Esophagus muscularis mucosa (tissue), 4 donors: ENCODE results near the gene ANK3. TPM values are rescaled to one million over a fixed set of nuclear protein-coding genes. Genes with fewer than 3 reads are reported as not detected.

Experiments
- DNase-seq: peaks from one replicate; pipeline ENCODE4 v3.0.0-alpha.2; 2017; ENCODE audit errors: extremely low spot score
- H3K27ac ChIP-seq, 4 donors: fragments of 200-600 bp; sonication (generic); replicated peaks in 1 of 4; 1 replicate in 3 of 4; 2 replicates in 1 of 4; pipeline ENCODE4 v1.5.1; 2016 to 2019; ENCODE audit warnings: mild to moderate bottlenecking in 1 of 4
- H3K27me3 ChIP-seq, 4 donors: fragments of 200-600 bp; sonication (generic); one replicate each; pipeline versions ENCODE4 v1.5.1 to v1.6.0; 2016 to 2019
- H3K36me3 ChIP-seq, 4 donors: fragments of 200-600 bp; sonication (generic); one replicate each; pipeline ENCODE4 v1.5.1; 2016 to 2019
- H3K4me1 ChIP-seq, 4 donors: fragments of 200-600 bp; sonication (generic); one replicate each; pipeline ENCODE4 v1.5.1; 2016 to 2019
- H3K4me3 ChIP-seq, 4 donors: fragments of 200-600 bp; sonication (generic); 1 replicate in 2 of 4; 2 replicates in 2 of 4; pipeline ENCODE4 v1.5.1; 2016 to 2019; ENCODE audit warnings: mild to moderate bottlenecking in 4 of 4, moderate library complexity in 1 of 4
- H3K9me3 ChIP-seq, 4 donors: fragments of 200-600 bp; sonication (generic); 1 replicate in 3 of 4; 2 replicates in 1 of 4; pipeline ENCODE4 v1.5.1; 2016 to 2019
- EP300 ChIP-seq: sonication (generic); formaldehyde crosslinking; IDR thresholded peaks from one replicate; pipeline ENCODE4 v1.6.1; 2017; ENCODE audit warnings: antibody characterized with exemption
- POLR2A ChIP-seq: fragments of 450-650 bp; IDR thresholded peaks from one replicate; pipeline ENCODE4 v1.6.1; 2017; ENCODE audit warnings: antibody characterized with exemption, moderate library complexity, mild to moderate bottlenecking, low read depth
- POLR2AphosphoS5 ChIP-seq, 2 donors: sonication (generic); formaldehyde crosslinking; IDR thresholded peaks; one replicate each; pipeline ENCODE4 v1.6.1; 2017; ENCODE audit warnings: antibody characterized with exemption in 2 of 2
- WGBS: methylation state at CpG from one replicate; pipeline ENCODE4 v1.1.5; 2018; 5-methylcytosine and 5-hydroxymethylcytosine counted together
- intact Hi-C: fragments of 100-400 bp; cut with DNase I; formaldehyde crosslinking; loops from one replicate; pipeline ENCODE4 v1.15.1; 2023
- total RNA-seq, 4 donors: library from RNA; depleted of rRNA; stranded (reverse); fragments of >200 nt; gene quantifications; one replicate each; pipeline versions ENCODE4 v1.1.0 to v1.2.1, GENCODE V29; 2016
- TF ChIP-seq, protein P1 (sequence below), 3 experiments: fragments of 200-600 bp in 2 of 3; fragments of 450-650 bp in 1 of 3; sonication (generic) in 2 of 3; IDR thresholded peaks; one replicate each; pipeline ENCODE4 v1.5.1; 2017 to 2019; ENCODE audit warnings: antibody characterized with exemption in 3 of 3, mild to moderate bottlenecking in 2 of 3, moderate library complexity in 1 of 3

The ANK3 gene
- 10 to 100 TPM; 25.5 to 44.9 (median 26.6) TPM for total RNA-seq

DNA sequence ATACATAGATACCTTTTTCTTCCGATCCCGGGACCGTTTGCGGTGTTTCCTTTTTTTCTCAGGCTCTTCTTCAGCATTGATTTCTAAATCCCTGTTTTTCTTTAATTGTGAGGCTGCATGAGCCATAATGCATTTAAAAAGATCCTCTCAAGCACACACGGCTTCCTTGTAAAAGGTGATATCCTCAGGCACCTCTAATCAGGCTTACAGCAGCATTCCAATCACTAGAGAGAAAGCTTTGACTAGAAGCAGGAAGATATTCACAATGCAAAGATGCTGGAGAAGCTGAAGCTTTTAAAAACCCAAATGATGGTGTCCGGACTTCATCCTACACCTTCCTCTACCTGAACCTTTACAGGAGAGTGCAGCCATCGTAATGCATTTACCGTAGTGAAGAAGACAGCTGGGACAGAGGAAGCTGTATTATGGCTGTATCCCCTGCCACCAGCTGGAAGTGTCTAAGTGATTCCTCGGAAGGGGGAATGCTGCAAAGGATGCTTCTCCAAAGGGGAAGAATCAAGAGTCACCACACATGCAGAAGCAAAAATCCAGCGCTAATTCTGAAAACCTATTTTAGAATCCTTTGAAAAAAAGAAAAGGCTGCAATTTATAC is at the start of gene ANK3:
Gene ANK3 (minus strand): TSS at position 463 of the 613 bp plus-strand sequence. CDS start 337 bp downstream, at position 126.
- intact Hi-C loops: no loop called here
- Histone ChIP-seq H3K9me3 (no peaks in the 10 kb centered on the region), H3K27ac (no peak within 1 kb of the TSS), H3K36me3 (no peaks in the 10 kb centered on the region), H3K4me3 (no peak within 1 kb of the TSS), H3K27me3 (no peaks in the 10 kb centered on the region), H3K4me1 (peaks cover 11 to 24% (median 14%) of the 10 kb centered on the region in 4 donors)
- 82% methylated on average over 10 of the region's 10 CpGs for WGBS
- no peak for DNase-seq
- TF ChIP-seq, protein P1, sequence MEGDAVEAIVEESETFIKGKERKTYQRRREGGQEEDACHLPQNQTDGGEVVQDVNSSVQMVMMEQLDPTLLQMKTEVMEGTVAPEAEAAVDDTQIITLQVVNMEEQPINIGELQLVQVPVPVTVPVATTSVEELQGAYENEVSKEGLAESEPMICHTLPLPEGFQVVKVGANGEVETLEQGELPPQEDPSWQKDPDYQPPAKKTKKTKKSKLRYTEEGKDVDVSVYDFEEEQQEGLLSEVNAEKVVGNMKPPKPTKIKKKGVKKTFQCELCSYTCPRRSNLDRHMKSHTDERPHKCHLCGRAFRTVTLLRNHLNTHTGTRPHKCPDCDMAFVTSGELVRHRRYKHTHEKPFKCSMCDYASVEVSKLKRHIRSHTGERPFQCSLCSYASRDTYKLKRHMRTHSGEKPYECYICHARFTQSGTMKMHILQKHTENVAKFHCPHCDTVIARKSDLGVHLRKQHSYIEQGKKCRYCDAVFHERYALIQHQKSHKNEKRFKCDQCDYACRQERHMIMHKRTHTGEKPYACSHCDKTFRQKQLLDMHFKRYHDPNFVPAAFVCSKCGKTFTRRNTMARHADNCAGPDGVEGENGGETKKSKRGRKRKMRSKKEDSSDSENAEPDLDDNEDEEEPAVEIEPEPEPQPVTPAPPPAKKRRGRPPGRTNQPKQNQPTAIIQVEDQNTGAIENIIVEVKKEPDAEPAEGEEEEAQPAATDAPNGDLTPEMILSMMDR (IDR thresholded peaks at IDR 0.05): no peak
- TF ChIP-seq EP300: no peak
- no peak for TF ChIP-seq POLR2A
- TF ChIP-seq POLR2AphosphoS5 (IDR thresholded peaks at IDR 0.05): no peak

DNA sequence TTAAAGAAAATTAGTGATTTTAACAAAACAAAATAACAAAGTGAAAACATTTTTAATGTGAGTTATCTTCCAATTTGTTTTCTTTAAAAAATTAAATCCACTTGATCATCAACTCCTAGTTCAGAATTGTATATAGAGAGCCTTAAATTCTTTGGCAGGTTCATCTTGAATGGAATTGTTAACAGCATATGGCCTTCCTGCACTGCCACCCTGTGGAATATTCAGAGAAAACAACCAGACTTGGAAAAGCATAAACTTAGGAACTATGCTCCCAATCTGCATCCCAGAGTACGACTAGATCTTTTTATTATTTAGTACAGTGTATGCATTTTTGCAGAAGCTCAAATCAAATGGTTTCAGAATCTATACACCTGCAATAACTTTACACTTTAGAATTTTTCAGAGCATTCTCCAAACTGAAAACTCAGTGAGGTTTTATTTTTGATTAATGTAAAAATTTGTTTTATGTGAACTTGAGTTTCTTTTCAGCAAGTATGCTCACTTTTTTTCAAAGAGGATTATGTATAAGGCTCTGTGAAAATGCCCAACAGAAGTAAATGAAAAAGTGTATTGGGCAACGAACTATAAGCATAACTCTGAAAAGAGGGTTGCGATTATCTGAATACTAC is 44.9 kb upstream of the ANK3 start:
- 59% methylated on average over 3 of the region's 3 CpGs for WGBS
- Histone ChIP-seq H3K27ac (no peak overlapping the region), H3K4me3 (no peak overlapping the region), H3K27me3 (no peaks in the 10 kb centered on the region), H3K36me3 (no peaks in the 10 kb centered on the region), H3K9me3 (no peaks in the 10 kb centered on the region), H3K4me1 (peaks cover 7 to 36% (median 31%) of the 10 kb centered on the region in 4 donors)
- DNase-seq: no peak
- intact Hi-C loops: loop anchor here (2.0 to 10.0 kb wide), 3 partner anchors 200 to 807 kb away; no protein-coding TSS in a partner anchor
- TF ChIP-seq POLR2AphosphoS5 (IDR thresholded peaks at IDR 0.05): no peak
- TF ChIP-seq EP300: no peak
- TF ChIP-seq, protein P1 (IDR thresholded peaks at IDR 0.05): peak; percentile 64 to 74 (median 73)

DNA sequence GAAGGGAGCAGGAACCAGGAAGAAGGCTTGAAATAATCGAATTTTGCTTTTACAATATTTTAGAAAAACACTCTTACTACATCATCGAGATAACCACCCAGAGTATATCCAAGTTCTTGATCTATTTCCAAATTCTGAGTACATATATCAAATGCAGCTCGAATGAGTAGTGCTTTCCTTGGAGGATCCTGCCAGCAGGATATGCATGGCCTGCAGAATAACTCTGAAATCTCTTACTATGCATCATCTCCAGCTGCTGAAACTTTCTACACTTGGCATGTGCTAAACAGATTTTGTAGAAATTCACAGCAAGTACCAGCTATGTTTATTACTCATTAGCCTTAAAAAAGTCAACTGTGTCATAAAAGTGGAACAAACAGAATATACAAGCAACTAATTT is 44.0 kb upstream of the ANK3 start:
- Histone ChIP-seq H3K27ac (peak overlapping the region in 1 of 4 donors; percentile 20), H3K4me3 (no peak overlapping the region), H3K4me1 (peaks cover 16 to 44% (median 39%) of the 10 kb centered on the region in 4 donors), H3K9me3 (no peaks in the 10 kb centered on the region), H3K27me3 (no peaks in the 10 kb centered on the region), H3K36me3 (no peaks in the 10 kb centered on the region)
- DNase-seq: no peak
- WGBS: 27% methylated on average over 3 of the region's 3 CpGs
- intact Hi-C loops: loop anchor here (1.0 to 10.0 kb wide), 4 partner anchors 199 to 806 kb away; no protein-coding TSS in a partner anchor
- TF ChIP-seq, protein P1 (IDR thresholded peaks at IDR 0.05): no peak
- TF ChIP-seq POLR2AphosphoS5 (IDR thresholded peaks at IDR 0.05) (no peak), EP300 (no peak), POLR2A (no peak)

DNA sequence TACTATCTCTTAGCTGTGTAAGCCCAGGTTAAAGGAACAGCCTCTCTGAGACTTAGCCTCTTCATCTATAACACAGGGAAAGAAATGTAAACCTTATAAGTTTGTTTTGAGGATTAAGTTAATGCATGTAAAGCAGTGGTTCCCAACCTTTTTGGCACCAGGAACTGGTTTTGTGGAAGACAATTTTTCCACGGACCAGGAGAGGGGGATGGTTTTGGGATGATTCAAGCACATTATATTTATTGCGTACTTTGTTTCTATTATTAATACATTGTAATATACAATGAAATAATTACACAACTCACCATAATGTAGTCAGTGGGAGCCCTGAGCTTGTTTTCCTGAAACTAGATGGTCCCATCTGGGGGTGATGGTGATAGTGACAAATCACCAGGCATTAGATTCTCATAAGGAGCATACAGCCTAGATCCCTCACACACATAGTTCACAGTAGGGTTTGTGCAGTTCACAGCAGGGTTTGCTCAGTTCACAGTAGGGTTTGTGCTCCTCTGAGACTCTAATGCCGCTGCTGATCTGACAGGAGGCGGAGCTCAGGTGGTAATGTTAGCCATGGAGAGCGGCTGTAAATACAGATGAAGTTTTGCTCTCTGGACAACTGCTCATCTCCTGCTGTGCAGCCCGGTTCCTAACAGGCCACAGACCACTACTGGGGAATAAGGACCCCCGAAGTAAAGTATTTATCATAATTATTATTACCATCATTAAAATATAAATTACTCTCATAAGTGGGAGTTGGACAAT is 41.3 kb upstream of the ANK3 start:
- 81% methylated on average over 7 of the region's 7 CpGs for whole genome bisulfite sequencing
- H3K27me3 ChIP-seq: no peaks in the 10 kb centered on the region
- H3K27ac ChIP-seq: no peak overlapping the region
- no peak for TF ChIP-seq POLR2AphosphoS5 (IDR thresholded peaks at IDR 0.05)
- no peak for TF ChIP-seq EP300
- TF ChIP-seq, protein P1 (IDR thresholded peaks at IDR 0.05): no peak
- TF ChIP-seq POLR2A: no peak
- no peaks in the 10 kb centered on the region for H3K36me3 ChIP-seq
- intact Hi-C loops: loop anchor here (5.0 to 10.0 kb wide), 2 partner anchors 196 to 804 kb away; no protein-coding TSS in a partner anchor
- no peak overlapping the region for H3K4me3 ChIP-seq
- H3K4me1 ChIP-seq: peaks cover 21 to 68% (median 62%) of the 10 kb centered on the region in 4 donors
- DNase-seq: no peak
- no peaks in the 10 kb centered on the region for H3K9me3 ChIP-seq
